HG03108 (cell line): ENCODE data around the gene EPHA4.

Experiments used
- ATAC-seq: cut with Tn5 transposase; IDR thresholded peaks from one replicate; pipeline ENCODE4 v1.9.1; 2021; ENCODE audit warnings: moderate library complexity; ENCODE audit not compliant: unreplicated experiment

EPHA4 gene

GRCh38 chr2:221370076-221370856 lies 201.8 kb downstream of the EPHA4 start:
- no peak for ATAC-seq
